Memory B cell (primary cell): Measurements from ENCODE around the gene RAP1GAP2.
"Not testable (repeated sequence)": the region's sequence is repeated elsewhere in the genome, so short reads cannot be mapped to it uniquely, and the experiment has no call there.

Source experiments
- ATAC-seq: fragments of 150-1000 bp; cut with Tn5 transposase; 2 replicates; pipeline ENCODE4 v1.10.0; 2021; ENCODE audit warnings: low read depth, mild to moderate bottlenecking, moderate library complexity
- DNase-seq, 2 donors: peaks; one replicate each; pipeline ENCODE4 v3.0.0; 2022; ENCODE audit warnings: low spot score in 2 of 2
- H3K27ac Mint-ChIP-seq: one replicate; pipeline ENCODE4 v1.8.0; 2022; ENCODE audit warnings: mild to moderate bottlenecking, moderate library complexity, mixed read lengths
- H3K27me3 Mint-ChIP-seq: one replicate; pipeline ENCODE4 v1.8.0; 2022; ENCODE audit warnings: mixed read lengths
- H3K36me3 Mint-ChIP-seq: one replicate; pipeline ENCODE4 v1.8.0; 2022; ENCODE audit warnings: mild to moderate bottlenecking, mixed read lengths
- H3K4me1 Mint-ChIP-seq: one replicate; pipeline ENCODE4 v1.8.0; 2022; ENCODE audit warnings: mixed read lengths
- H3K4me3 Mint-ChIP-seq: one replicate; pipeline ENCODE4 v1.8.0; 2022; ENCODE audit warnings: mild to moderate bottlenecking, moderate library complexity, mixed read lengths
- H3K9me3 Mint-ChIP-seq: one replicate; pipeline ENCODE4 v1.8.0; 2022; ENCODE audit warnings: mixed read lengths

Gene RAP1GAP2

GRCh38 chr17:2814481-2815341 is 18.5 kb downstream of the RAP1GAP2 start:
- peaks cover 25% of the 10 kb centered on the region for H3K4me1 Mint-ChIP-seq
- DNase-seq, result peak; percentile 79 to 86
- peak overlapping the region; percentile 82 for H3K27ac Mint-ChIP-seq
- H3K4me3 Mint-ChIP-seq, result peak overlapping the region; percentile 78
- H3K9me3 Mint-ChIP-seq, result no peaks in the 10 kb centered on the region
- peak; percentile 82 for ATAC-seq
- H3K36me3 Mint-ChIP-seq, result peaks cover 3% of the 10 kb centered on the region
- H3K27me3 Mint-ChIP-seq, result no peaks in the 10 kb centered on the region

GRCh38 chr17:2815781-2816185 is 19.5 kb downstream of the RAP1GAP2 start:
- Mint-ChIP-seq H3K36me3 (peaks cover 3% of the 10 kb centered on the region), H3K4me3 (peak overlapping the region; percentile 37), H3K27ac (peak overlapping the region; percentile 82), H3K9me3 (no peaks in the 10 kb centered on the region), H3K4me1 (peaks cover 25% of the 10 kb centered on the region), H3K27me3 (no peaks in the 10 kb centered on the region)
- DNase-seq, result no peak
- no peak for ATAC-seq

GRCh38 chr17:2816688-2817087 is 20.4 kb downstream of the RAP1GAP2 start:
- DNase-seq (no peak), ATAC-seq (no peak)
- H3K9me3 Mint-ChIP-seq, result no peaks in the 10 kb centered on the region
- peak overlapping the region; percentile 33 for H3K4me3 Mint-ChIP-seq
- no peaks in the 10 kb centered on the region for H3K27me3 Mint-ChIP-seq
- H3K36me3 Mint-ChIP-seq, result peaks cover 3% of the 10 kb centered on the region
- peaks cover 24% of the 10 kb centered on the region for H3K4me1 Mint-ChIP-seq
- H3K27ac Mint-ChIP-seq, result peak overlapping the region; percentile 75

GRCh38 chr17:2819294-2819693 is 23.1 kb downstream of the RAP1GAP2 start:
- H3K4me3 Mint-ChIP-seq, ATAC-seq, H3K9me3 Mint-ChIP-seq, H3K36me3 Mint-ChIP-seq, H3K27ac Mint-ChIP-seq, H3K27me3 Mint-ChIP-seq, DNase-seq: not testable (repeated sequence)
- H3K4me1 Mint-ChIP-seq, result peaks cover 19% of the 10 kb centered on the region

- Mint-ChIP-seq H3K4me3 (no peak overlapping the region), H3K27ac (no peak overlapping the region), H3K9me3 (no peaks in the 10 kb centered on the region), H3K36me3 (no peaks in the 10 kb centered on the region), H3K27me3 (no peaks in the 10 kb centered on the region), H3K4me1 (peaks cover 18% of the 10 kb centered on the region)
- no peak for DNase-seq
- no peak for ATAC-seq
Measured at GRCh38 chr17:2819921-2820501, 23.8 kb downstream of the RAP1GAP2 start.

GRCh38 chr17:2821868-2822267 is 25.6 kb downstream of the RAP1GAP2 start:
- no peak overlapping the region for H3K27ac Mint-ChIP-seq
- peaks cover 2% of the 10 kb centered on the region for H3K36me3 Mint-ChIP-seq
- peaks cover 24% of the 10 kb centered on the region for H3K4me1 Mint-ChIP-seq
- H3K4me3 Mint-ChIP-seq, result no peak overlapping the region
- no peaks in the 10 kb centered on the region for H3K27me3 Mint-ChIP-seq
- DNase-seq, result no peak
- ATAC-seq, result no peak
- H3K9me3 Mint-ChIP-seq, result no peaks in the 10 kb centered on the region

GRCh38 chr17:2822358-2822757 is 26.1 kb downstream of the RAP1GAP2 start:
- Mint-ChIP-seq H3K9me3 (no peaks in the 10 kb centered on the region), H3K36me3 (peaks cover 2% of the 10 kb centered on the region), H3K27ac (no peak overlapping the region), H3K4me3 (no peak overlapping the region), H3K4me1 (peaks cover 28% of the 10 kb centered on the region), H3K27me3 (no peaks in the 10 kb centered on the region)
- DNase-seq (no peak), ATAC-seq (no peak)

- peak; percentile 13 for ATAC-seq
- Mint-ChIP-seq H3K27ac (peak overlapping the region; percentile 45), H3K36me3 (peaks cover 2% of the 10 kb centered on the region), H3K4me3 (no peak overlapping the region), H3K27me3 (no peaks in the 10 kb centered on the region), H3K9me3 (no peaks in the 10 kb centered on the region), H3K4me1 (peaks cover 39% of the 10 kb centered on the region)
- DNase-seq, result no peak
Measured at GRCh38 chr17:2825253-2825970, 29.2 kb downstream of the RAP1GAP2 start.

- DNase-seq (peak; percentile 82 to 89), ATAC-seq (peak; percentile 61)
- peaks cover 34% of the 10 kb centered on the region for H3K4me1 Mint-ChIP-seq
- peaks cover 3% of the 10 kb centered on the region for H3K36me3 Mint-ChIP-seq
- H3K27ac Mint-ChIP-seq, result peak overlapping the region; percentile 3
- H3K4me3 Mint-ChIP-seq, result peak overlapping the region; percentile 36
- no peaks in the 10 kb centered on the region for H3K27me3 Mint-ChIP-seq
- H3K9me3 Mint-ChIP-seq, result no peaks in the 10 kb centered on the region
Measured at GRCh38 chr17:2828397-2829038, 32.3 kb downstream of the RAP1GAP2 start.

GRCh38 chr17:2830678-2831077 is 34.4 kb downstream of the RAP1GAP2 start:
- Mint-ChIP-seq H3K9me3 (no peaks in the 10 kb centered on the region), H3K27me3 (no peaks in the 10 kb centered on the region), H3K36me3 (peaks cover 2% of the 10 kb centered on the region), H3K27ac (no peak overlapping the region), H3K4me3 (no peak overlapping the region), H3K4me1 (peaks cover 26% of the 10 kb centered on the region)
- DNase-seq (no peak), ATAC-seq (no peak)

- Mint-ChIP-seq H3K36me3 (peaks cover 12% of the 10 kb centered on the region), H3K27ac (no peak overlapping the region), H3K4me3 (no peak overlapping the region), H3K4me1 (peaks cover 5% of the 10 kb centered on the region), H3K27me3 (peaks cover 5% of the 10 kb centered on the region), H3K9me3 (no peaks in the 10 kb centered on the region)
- DNase-seq (no peak), ATAC-seq (no peak)
Measured at GRCh38 chr17:2835780-2836179, 39.5 kb downstream of the RAP1GAP2 start.

GRCh38 chr17:2837147-2837561 is 40.9 kb downstream of the RAP1GAP2 start:
- ATAC-seq (peak; percentile 100), DNase-seq (peak; percentile 61 to 70)
- Mint-ChIP-seq H3K36me3 (peaks cover 10% of the 10 kb centered on the region), H3K9me3 (no peaks in the 10 kb centered on the region), H3K27me3 (peaks cover 5% of the 10 kb centered on the region), H3K4me1 (peaks cover 5% of the 10 kb centered on the region), H3K27ac (no peak overlapping the region), H3K4me3 (no peak overlapping the region)

- H3K36me3 Mint-ChIP-seq, result peaks cover 14% of the 10 kb centered on the region
- ATAC-seq (no peak), DNase-seq (no peak)
- no peaks in the 10 kb centered on the region for H3K9me3 Mint-ChIP-seq
- no peak overlapping the region for H3K27ac Mint-ChIP-seq
- H3K4me1 Mint-ChIP-seq, result peaks cover 3% of the 10 kb centered on the region
- H3K4me3 Mint-ChIP-seq, result no peak overlapping the region
- peaks cover 7% of the 10 kb centered on the region for H3K27me3 Mint-ChIP-seq
Measured at GRCh38 chr17:2841606-2842005, 45.4 kb downstream of the RAP1GAP2 start.

GRCh38 chr17:2842464-2842863 is 46.2 kb downstream of the RAP1GAP2 start:
- Mint-ChIP-seq H3K27ac (no peak overlapping the region), H3K4me1 (peaks cover 1% of the 10 kb centered on the region), H3K4me3 (no peak overlapping the region), H3K27me3 (peaks cover 7% of the 10 kb centered on the region), H3K36me3 (peaks cover 9% of the 10 kb centered on the region), H3K9me3 (no peaks in the 10 kb centered on the region)
- no peak for ATAC-seq
- no peak for DNase-seq
